ENCODE results near the gene IMP4.

Gene IMP4

DNA sequence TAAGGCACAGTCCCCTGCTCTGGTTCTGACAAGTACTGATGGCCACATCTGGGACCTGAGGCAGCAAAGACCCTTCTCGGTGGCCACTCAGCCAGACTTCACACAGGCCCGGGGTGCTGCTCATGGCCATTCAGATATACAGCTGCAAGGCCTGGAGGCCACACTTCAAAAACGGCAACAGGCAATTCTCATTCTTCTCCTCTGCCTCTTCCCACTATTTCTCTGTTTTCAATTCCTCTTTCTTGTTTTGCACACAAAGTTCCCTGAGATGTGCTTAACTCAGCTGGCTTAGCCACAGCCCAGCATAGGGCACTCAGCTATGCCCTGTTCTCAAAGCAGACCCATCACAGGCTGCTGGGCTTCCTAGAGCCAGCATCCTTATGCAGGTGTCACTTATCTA is 43.0 kb downstream of the IMP4 start:
- TF ChIP-seq CTCF (IDR thresholded peaks at IDR 0.05) = no peak

DNA sequence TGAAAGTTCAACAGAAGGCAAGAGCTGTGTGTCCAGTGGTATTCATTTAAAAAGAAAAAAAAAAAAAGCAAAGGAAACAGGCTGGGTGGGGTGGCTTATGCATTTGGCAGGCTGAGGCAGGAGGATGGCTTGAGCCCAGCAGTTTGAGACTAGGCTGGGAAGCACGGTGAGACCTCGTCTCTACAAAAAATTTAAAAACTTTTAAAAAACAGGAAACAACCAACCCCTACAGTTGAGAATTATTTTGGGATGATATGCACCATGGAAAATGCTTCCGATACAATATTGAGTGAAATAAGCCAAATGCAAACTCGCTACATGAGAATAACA is 44.3 kb downstream of the IMP4 start:
- no peak for TF ChIP-seq CTCF (IDR thresholded peaks at IDR 0.05)

DNA sequence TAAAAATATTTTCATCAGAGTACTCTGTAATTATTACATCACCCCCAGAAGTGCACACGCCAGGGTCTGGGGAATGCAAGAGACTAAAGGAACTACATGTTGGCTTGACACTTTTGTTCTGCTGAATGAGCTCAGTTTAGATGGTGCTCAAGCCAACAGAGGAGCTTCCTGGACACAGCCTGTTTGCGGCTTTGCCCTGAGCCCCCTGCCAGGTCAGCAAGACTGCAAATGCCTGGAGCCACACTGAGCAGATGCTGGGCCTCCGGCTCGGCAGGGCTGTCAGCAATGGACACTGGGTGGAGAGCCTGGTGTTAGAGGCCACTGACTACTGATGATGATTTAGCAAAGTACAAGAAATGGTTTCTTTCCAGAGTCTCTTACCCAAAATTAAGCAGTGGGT is 45.1 kb downstream of the IMP4 start:
- TF ChIP-seq CTCF (IDR thresholded peaks at IDR 0.05) = no peak

DNA sequence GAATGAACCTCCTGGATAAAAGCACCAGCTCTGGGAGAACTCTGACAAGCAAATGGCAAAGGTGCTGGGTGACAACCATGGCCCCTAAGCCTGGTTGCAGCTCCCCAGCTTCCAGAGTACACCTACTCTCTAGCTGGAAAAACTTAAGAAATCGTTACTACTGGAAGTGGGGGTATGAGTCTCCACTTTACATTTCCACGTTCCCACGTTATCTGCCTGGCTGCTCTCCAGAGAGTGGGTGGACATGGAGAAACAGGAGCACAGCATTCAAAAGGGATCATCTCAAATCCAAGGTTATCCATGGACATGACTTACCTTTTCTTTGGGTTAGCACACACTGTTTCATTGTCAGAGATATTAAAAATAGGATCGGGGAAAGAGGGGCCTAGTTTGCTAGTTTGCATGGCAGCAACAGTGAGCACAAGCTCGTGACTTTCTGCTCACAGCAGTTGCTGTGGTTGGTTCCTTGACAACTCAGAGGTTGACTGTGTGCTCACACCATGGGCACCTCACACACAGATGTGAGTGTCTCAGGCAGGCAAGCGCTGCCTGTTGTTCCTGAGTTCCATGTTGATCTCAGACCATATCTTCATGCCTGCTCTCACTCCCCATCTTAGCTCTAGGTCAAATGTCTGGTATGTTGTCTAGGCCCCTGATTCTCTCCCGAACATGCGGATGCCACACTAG is 45.7 kb downstream of the IMP4 start:
- TF ChIP-seq CTCF (IDR thresholded peaks at IDR 0.05) = no peak

GRCh38 chr2:130389358-130389757 is 46.7 kb downstream of the IMP4 start:
- TF ChIP-seq CTCF (IDR thresholded peaks at IDR 0.05) = no peak

GRCh38 chr2:130389783-130390182 is 47.1 kb downstream of the IMP4 start:
- TF ChIP-seq CTCF (IDR thresholded peaks at IDR 0.05) = no peak

GRCh38 chr2:130390460-130391057 is 47.9 kb downstream of the IMP4 start:
- TF ChIP-seq CTCF (IDR thresholded peaks at IDR 0.05) = no peak
